OCI-LY1 (cell line): ENCODE measurements around the gene COQ4.

ENCODE experiments used
- H2AFZ ChIP-seq: fragments of 200-600 bp; sonication (generic), shearing (Covaris generic); 2 replicates; pipeline ENCODE4 v1.6.0; 2014; ENCODE audit warnings: antibody characterized with exemption, mild to moderate bottlenecking, low read length
- H3F3A ChIP-seq: fragments of 200-600 bp; sonication (generic), shearing (Covaris generic); 2 replicates; pipeline ENCODE4 v1.6.0; 2014; ENCODE audit warnings: mild to moderate bottlenecking, antibody characterized with exemption, low read length, moderate library complexity; ENCODE audit not compliant: insufficient read depth
- H3K27ac ChIP-seq: fragments of 200-600 bp; sonication (generic); 2 replicates; pipeline ENCODE4 v1.5.1; 2014; ENCODE audit warnings: low read length, mixed run types, mild to moderate bottlenecking, low read depth; ENCODE audit not compliant: poor library complexity, severe bottlenecking
- H3K27me3 ChIP-seq: fragments of 200-600 bp; sonication (generic); 2 replicates; pipeline ENCODE4 v1.6.0; 2014; ENCODE audit warnings: antibody characterized with exemption, mild to moderate bottlenecking, low read length, moderate library complexity; ENCODE audit not compliant: insufficient read depth
- H3K36me3 ChIP-seq: fragments of 200-600 bp; sonication (generic); 2 replicates; pipeline ENCODE4 v1.6.1; 2014; ENCODE audit warnings: mild to moderate bottlenecking, antibody characterized with exemption, low read length, moderate library complexity, mixed read lengths; ENCODE audit not compliant: insufficient read depth
- H3K4me1 ChIP-seq: fragments of 200-600 bp; sonication (generic); 2 replicates; pipeline ENCODE4 v1.5.1; 2014; ENCODE audit warnings: mild to moderate bottlenecking, low read length, moderate library complexity; ENCODE audit not compliant: insufficient read depth, severe bottlenecking
- H3K4me2 ChIP-seq: fragments of 200-600 bp; sonication (generic), shearing (Covaris generic); 2 replicates; pipeline ENCODE4 v1.6.1; 2014; ENCODE audit warnings: low read length
- H3K4me3 ChIP-seq: fragments of 200-600 bp; sonication (generic); 2 replicates; pipeline ENCODE4 v1.5.1; 2014; ENCODE audit warnings: low read length, low read depth, mild to moderate bottlenecking, mixed read lengths; ENCODE audit not compliant: poor library complexity, severe bottlenecking
- H3K79me2 ChIP-seq: fragments of 200-600 bp; shearing (Covaris generic); 2 replicates; pipeline ENCODE4 v1.6.1; 2016; ENCODE audit warnings: mixed run types, low read length, mixed read lengths; ENCODE audit not compliant: insufficient read depth
- H3K9ac ChIP-seq: fragments of 200-600 bp; sonication (generic), shearing (Covaris generic); 2 replicates; pipeline ENCODE4 v1.6.1; 2014; ENCODE audit warnings: mild to moderate bottlenecking, low read length, mixed read lengths
- H3K9me2 ChIP-seq: fragments of 200-600 bp; sonication (generic), shearing (Covaris generic); 2 replicates; pipeline ENCODE4 v1.6.1; 2014; ENCODE audit warnings: low read depth, mild to moderate bottlenecking, low read length, mixed read lengths
- H3K9me3 ChIP-seq: fragments of 200-600 bp; shearing (Covaris generic); 2 replicates; pipeline ENCODE4 v1.6.1; 2014; ENCODE audit warnings: low read length, mixed read lengths
- H4K20me1 ChIP-seq: fragments of 200-600 bp; sonication (generic), shearing (Covaris generic); 2 replicates; pipeline ENCODE4 v1.6.0; 2016; ENCODE audit warnings: mild to moderate bottlenecking, low read length; ENCODE audit not compliant: insufficient read depth
- EZH2 ChIP-seq: fragments of 200-600 bp; sonication (generic), shearing (Covaris generic); IDR thresholded peaks from 2 replicates; pipeline ENCODE4 v1.8.0; 2017; ENCODE audit warnings: borderline replicate concordance, mixed run types, mild to moderate bottlenecking, antibody characterized with exemption, low read length, moderate library complexity, mixed read lengths
- TF ChIP-seq, protein P1 (sequence below): fragments of 200-600 bp; sonication (generic), shearing (Covaris generic); IDR thresholded peaks from 2 replicates; pipeline ENCODE4 v1.5.1; 2017; ENCODE audit warnings: mild to moderate bottlenecking, antibody characterized with exemption, low read length, moderate library complexity, mixed read lengths

Gene COQ4

DNA sequence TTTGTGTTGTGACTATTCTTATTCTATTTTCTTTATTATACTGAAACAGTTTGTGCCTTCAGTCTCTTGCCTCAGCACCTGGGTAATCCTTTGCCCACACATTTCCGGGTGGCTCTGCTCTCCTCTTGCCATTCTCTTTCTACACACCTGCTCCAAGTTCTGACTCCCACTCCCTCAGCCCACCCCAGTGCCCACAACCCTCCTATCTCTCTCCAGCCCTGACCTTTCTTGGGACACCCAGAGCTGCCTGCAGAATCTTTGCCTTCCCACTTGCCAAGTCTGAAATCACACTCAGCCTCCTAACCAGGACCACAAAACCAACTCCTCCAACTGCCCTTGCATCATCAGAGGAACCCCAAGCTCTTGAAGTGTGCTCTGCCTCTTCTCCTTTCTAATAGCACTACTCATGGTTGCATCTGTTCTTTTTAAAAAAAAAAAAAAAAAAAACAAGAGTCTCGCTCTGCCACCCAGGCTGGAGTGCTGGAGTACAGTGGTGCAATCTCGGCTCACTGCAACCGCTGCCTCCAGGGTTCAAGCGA lies 42.5 kb upstream of the COQ4 start:
- H3K36me3 ChIP-seq, result no peaks in the 10 kb centered on the region
- H3K79me2 ChIP-seq, result no peaks in the 10 kb centered on the region
- H4K20me1 ChIP-seq, result no peaks in the 10 kb centered on the region
- H3K4me3 ChIP-seq, result no peak overlapping the region
- H2AFZ ChIP-seq, result no peak overlapping the region
- no peak overlapping the region for H3K27ac ChIP-seq
- H3K4me1 ChIP-seq, result peaks cover 13% of the 10 kb centered on the region
- H3K9ac ChIP-seq, result no peak overlapping the region
- no peaks in the 10 kb centered on the region for H3K9me3 ChIP-seq
- no peaks in the 10 kb centered on the region for H3F3A ChIP-seq
- TF ChIP-seq EZH2, result no peak
- TF ChIP-seq, protein P1, sequence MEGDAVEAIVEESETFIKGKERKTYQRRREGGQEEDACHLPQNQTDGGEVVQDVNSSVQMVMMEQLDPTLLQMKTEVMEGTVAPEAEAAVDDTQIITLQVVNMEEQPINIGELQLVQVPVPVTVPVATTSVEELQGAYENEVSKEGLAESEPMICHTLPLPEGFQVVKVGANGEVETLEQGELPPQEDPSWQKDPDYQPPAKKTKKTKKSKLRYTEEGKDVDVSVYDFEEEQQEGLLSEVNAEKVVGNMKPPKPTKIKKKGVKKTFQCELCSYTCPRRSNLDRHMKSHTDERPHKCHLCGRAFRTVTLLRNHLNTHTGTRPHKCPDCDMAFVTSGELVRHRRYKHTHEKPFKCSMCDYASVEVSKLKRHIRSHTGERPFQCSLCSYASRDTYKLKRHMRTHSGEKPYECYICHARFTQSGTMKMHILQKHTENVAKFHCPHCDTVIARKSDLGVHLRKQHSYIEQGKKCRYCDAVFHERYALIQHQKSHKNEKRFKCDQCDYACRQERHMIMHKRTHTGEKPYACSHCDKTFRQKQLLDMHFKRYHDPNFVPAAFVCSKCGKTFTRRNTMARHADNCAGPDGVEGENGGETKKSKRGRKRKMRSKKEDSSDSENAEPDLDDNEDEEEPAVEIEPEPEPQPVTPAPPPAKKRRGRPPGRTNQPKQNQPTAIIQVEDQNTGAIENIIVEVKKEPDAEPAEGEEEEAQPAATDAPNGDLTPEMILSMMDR, result no peak
- H3K4me2 ChIP-seq, result no peak overlapping the region
- H3K27me3 ChIP-seq, result no peaks in the 10 kb centered on the region
- H3K9me2 ChIP-seq, result no peaks in the 10 kb centered on the region

DNA sequence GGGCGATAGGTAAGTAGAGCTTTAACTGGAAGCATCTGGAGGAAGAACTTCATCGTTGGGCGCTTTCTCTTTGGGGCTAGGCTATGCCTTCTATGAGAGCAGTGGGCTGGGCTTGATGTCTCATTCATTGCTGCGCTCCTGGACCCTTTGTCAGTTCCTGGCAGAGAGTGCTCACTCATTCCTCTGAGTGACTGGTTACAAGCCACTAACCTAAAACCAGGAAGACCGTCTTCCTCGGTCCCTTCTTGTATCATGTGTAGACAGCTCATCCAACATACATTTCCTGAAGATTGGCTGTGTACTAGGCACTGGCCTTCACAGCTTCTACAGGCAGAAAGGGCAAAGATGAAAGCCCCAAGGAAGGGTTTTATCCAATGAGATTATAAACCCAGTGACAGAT lies 40.1 kb upstream of the COQ4 start:
- Histone ChIP-seq H3K9me2 (no peaks in the 10 kb centered on the region), H3K27me3 (no peaks in the 10 kb centered on the region), H2AFZ (no peak overlapping the region), H3K79me2 (no peaks in the 10 kb centered on the region), H4K20me1 (no peaks in the 10 kb centered on the region), H3K36me3 (peaks cover 7% of the 10 kb centered on the region; the same call in 1 of the 2 replicates), H3K4me3 (no peak overlapping the region), H3K4me2 (no peak overlapping the region), H3K27ac (no peak overlapping the region), H3K4me1 (peaks cover 2% of the 10 kb centered on the region), H3F3A (no peaks in the 10 kb centered on the region), H3K9ac (no peak overlapping the region), H3K9me3 (no peaks in the 10 kb centered on the region)
- no peak for TF ChIP-seq EZH2
- TF ChIP-seq, protein P1, result no peak

DNA sequence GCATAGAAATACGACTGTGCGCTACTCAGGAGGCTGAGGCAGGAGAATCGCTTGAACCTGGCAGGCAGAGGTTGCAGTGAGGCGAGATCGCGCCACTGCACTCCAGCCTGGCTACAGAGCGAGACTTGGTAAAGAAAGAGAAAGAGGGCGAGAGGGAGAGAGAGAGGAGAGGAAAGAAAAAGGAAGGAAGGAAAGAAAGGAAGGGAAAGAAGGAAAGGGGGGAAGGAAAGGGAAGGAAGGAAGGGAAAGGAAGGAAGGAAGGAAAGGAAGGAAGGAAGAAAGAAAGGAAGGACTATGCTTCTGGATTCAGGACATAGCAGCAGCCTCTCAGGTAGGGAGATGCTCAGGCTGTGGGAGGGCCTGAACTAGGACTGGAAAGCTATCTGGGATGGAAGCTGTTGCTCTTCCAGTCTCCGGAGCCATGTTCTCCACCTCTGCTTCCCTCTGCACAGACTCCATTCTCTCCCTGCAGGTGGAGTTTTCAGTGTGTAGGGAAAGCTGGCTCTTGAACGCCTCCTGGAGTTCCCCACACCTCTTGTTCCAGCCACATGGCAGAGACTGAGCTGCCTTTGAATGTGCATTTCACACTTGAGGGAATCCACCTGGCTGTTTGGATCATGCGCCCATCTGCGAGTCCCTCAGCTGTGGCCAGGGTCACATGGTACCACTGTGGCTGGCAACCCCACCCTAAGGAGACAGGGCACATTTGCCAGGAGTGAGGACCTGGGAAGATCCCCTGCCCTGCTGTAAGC lies 37.4 kb upstream of the COQ4 start:
- H3K4me3 ChIP-seq, result no peak overlapping the region
- no peaks in the 10 kb centered on the region for H3K9me3 ChIP-seq
- TF ChIP-seq, protein P1, result no peak
- TF ChIP-seq EZH2, result no peak
- no peaks in the 10 kb centered on the region for H3F3A ChIP-seq
- no peak overlapping the region for H3K27ac ChIP-seq
- H3K9me2 ChIP-seq, result no peaks in the 10 kb centered on the region
- no peak overlapping the region for H3K4me2 ChIP-seq
- H2AFZ ChIP-seq, result no peak overlapping the region
- peaks cover 7% of the 10 kb centered on the region; the same call in 1 of the 2 replicates for H3K36me3 ChIP-seq
- H3K79me2 ChIP-seq, result no peaks in the 10 kb centered on the region
- no peak overlapping the region for H3K9ac ChIP-seq
- H3K27me3 ChIP-seq, result no peaks in the 10 kb centered on the region
- no peaks in the 10 kb centered on the region for H4K20me1 ChIP-seq
- H3K4me1 ChIP-seq, result no peaks in the 10 kb centered on the region
